Measurements from ENCODE around the gene GALNT17.
"Not testable (repeated sequence)": the region's sequence is repeated elsewhere in the genome, so short reads cannot be mapped to it uniquely, and the experiment has no call there.

Gene GALNT17

DNA sequence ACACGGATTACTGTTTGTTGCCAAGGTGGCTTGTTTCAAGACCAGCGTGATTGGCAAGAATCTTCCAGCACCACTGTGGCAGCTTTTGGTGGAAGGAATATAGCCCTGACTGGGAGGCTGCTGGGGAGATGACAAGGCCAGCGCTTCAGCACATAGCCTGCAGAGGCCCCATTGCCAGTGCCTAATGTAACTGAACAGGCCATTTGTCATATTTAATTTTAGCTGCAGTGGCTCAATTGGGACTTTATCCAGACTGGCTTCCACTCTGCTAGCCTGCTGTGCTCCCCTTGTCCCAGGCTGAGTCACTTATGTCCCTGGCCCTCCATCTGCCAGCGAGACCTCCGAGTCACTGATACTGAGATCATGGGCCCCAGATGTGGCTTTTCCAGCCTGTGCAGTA lies 483.1 kb downstream of the GALNT17 start:
- H3K4me1 Mint-ChIP-seq (ENCODE audit: low read depth), result no peaks in the 10 kb centered on the region
- no peaks in the 10 kb centered on the region for H3K27me3 Mint-ChIP-seq
- H3K27ac Mint-ChIP-seq, result no peak overlapping the region
- no peak for DNase-seq
- H3K4me3 Mint-ChIP-seq, result no peak overlapping the region
- peaks cover 10% of the 10 kb centered on the region for H3K9me3 Mint-ChIP-seq
- no peaks in the 10 kb centered on the region for H3K36me3 Mint-ChIP-seq (ENCODE audit: low read depth)

- peaks cover 9% of the 10 kb centered on the region for H3K9me3 Mint-ChIP-seq
- no peak for DNase-seq
Observed at GRCh38 chr7:71616217-71616616, 484.3 kb downstream of the GALNT17 start.

DNA sequence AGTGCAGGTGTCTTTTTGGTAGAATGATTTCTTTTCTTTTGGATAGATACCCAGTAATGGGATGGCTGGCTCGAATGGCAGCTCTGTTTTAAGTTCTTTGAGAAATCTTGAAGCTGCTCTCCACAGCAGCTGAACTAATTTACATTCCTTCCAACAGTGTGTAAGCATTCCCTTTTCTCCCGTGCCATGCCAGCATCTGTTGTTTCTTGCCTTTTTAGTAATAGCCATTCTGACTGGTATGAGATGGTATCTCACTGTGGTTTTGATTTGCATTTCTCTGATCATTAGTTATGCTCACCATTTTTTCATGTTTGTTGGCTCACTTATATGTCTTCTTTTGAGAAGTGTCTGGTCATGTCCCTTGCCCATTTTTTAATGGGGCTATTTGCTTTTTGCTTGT lies 486.3 kb downstream of the GALNT17 start:
- no peaks in the 10 kb centered on the region for H3K4me1 Mint-ChIP-seq (ENCODE audit: low read depth)
- H3K27ac Mint-ChIP-seq, result no peak overlapping the region
- no peak for DNase-seq
- H3K9me3 Mint-ChIP-seq, result peaks cover 8% of the 10 kb centered on the region
- H3K4me3 Mint-ChIP-seq, result no peak overlapping the region
- no peaks in the 10 kb centered on the region for H3K36me3 Mint-ChIP-seq (ENCODE audit: low read depth)
- no peaks in the 10 kb centered on the region for H3K27me3 Mint-ChIP-seq

More at GRCh38 chr7:71616217-71616616, 484.3 kb downstream of the GALNT17 start:
- no peaks in the 10 kb centered on the region for H3K4me1 Mint-ChIP-seq (ENCODE audit: low read depth)
- H3K27me3 Mint-ChIP-seq, result no peaks in the 10 kb centered on the region
- no peak overlapping the region for H3K4me3 Mint-ChIP-seq
- no peaks in the 10 kb centered on the region for H3K36me3 Mint-ChIP-seq (ENCODE audit: low read depth)
- H3K27ac Mint-ChIP-seq, result no peak overlapping the region

GRCh38 chr7:71625545-71625944 lies 493.6 kb downstream of the GALNT17 start:
- Mint-ChIP-seq H3K27ac (no peak overlapping the region), H3K4me1 (ENCODE audit: low read depth) (no peaks in the 10 kb centered on the region), H3K9me3 (peaks cover 5% of the 10 kb centered on the region), H3K4me3 (no peak overlapping the region), H3K27me3 (no peaks in the 10 kb centered on the region), H3K36me3 (ENCODE audit: low read depth) (no peaks in the 10 kb centered on the region)
- no peak for DNase-seq

DNA sequence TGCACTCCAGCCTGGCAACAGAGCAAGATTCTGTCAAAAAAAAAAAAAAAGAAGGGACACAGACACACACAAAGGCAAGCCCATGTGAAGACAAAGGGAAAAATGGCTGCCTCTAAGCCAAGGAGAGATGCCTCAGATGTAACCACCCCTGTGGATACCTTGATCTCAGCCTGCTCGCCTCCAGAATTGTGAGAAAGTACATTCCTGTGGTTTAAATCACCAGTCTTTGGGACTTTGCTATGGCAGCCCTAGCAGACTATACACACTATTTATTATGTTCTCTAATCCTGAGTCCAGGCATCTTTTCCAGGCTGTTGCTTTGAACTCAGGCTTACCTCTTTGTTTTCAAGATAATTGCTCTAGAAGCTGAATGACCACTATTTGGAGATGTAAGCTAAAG lies 494.3 kb downstream of the GALNT17 start:
- peaks cover 6% of the 10 kb centered on the region for H3K9me3 Mint-ChIP-seq
- H3K27ac Mint-ChIP-seq, result no peak overlapping the region

GRCh38 chr7:71627651-71628050 lies 495.7 kb downstream of the GALNT17 start:
- Mint-ChIP-seq H3K27me3 (no peaks in the 10 kb centered on the region), H3K36me3 (ENCODE audit: low read depth) (no peaks in the 10 kb centered on the region), H3K4me3 (no peak overlapping the region), H3K27ac (no peak overlapping the region), H3K4me1 (ENCODE audit: low read depth) (no peaks in the 10 kb centered on the region), H3K9me3 (peaks cover 8% of the 10 kb centered on the region)
- no peak for DNase-seq

More for the DNA sequence above, 494.3 kb downstream of the GALNT17 start:
- no peak for DNase-seq
- H3K4me3 Mint-ChIP-seq, result no peak overlapping the region
- no peaks in the 10 kb centered on the region for H3K4me1 Mint-ChIP-seq (ENCODE audit: low read depth)
- H3K27me3 Mint-ChIP-seq, result no peaks in the 10 kb centered on the region
- no peaks in the 10 kb centered on the region for H3K36me3 Mint-ChIP-seq (ENCODE audit: low read depth)

- Mint-ChIP-seq H3K36me3 (ENCODE audit: low read depth) (no peaks in the 10 kb centered on the region), H3K4me1 (ENCODE audit: low read depth) (no peaks in the 10 kb centered on the region), H3K4me3 (no peak overlapping the region), H3K27me3 (no peaks in the 10 kb centered on the region), H3K27ac (no peak overlapping the region), H3K9me3 (peaks cover 8% of the 10 kb centered on the region)
- no peak for DNase-seq
Observed at GRCh38 chr7:71630516-71630915, 498.6 kb downstream of the GALNT17 start.

DNA sequence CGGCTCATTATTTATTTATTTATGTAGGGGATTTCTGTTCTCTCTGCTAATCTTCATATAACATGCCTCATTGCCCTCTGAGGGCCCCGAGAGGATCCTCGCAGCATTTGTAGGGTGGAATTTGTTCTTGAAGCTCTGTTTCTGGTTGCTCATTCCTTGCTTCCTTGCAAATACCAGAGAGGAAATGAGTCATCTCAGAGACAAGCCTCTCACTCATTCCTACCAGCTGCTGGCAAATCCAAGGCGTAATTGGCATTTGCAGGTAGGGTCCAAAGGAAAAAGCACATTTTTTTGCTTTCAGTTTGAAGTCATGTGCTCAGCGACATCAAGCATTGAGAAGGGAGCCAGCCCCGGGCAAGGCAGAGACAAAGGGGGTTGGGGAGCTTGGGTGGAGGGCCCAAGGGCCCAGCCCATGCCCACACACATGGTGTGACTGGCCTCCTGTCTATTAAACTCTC lies 501.6 kb downstream of the GALNT17 start:
- Mint-ChIP-seq H3K27me3 (no peaks in the 10 kb centered on the region), H3K36me3 (ENCODE audit: low read depth) (no peaks in the 10 kb centered on the region), H3K9me3 (peaks cover 15% of the 10 kb centered on the region), H3K27ac (no peak overlapping the region), H3K4me3 (no peak overlapping the region), H3K4me1 (ENCODE audit: low read depth) (no peaks in the 10 kb centered on the region)
- DNase-seq, result no peak

- not testable (repeated sequence) for H3K27me3 Mint-ChIP-seq; DNase-seq; H3K4me1 Mint-ChIP-seq (ENCODE audit: low read depth); H3K36me3 Mint-ChIP-seq (ENCODE audit: low read depth); H3K27ac Mint-ChIP-seq; H3K4me3 Mint-ChIP-seq
- peaks cover 13% of the 10 kb centered on the region for H3K9me3 Mint-ChIP-seq
Observed at GRCh38 chr7:71635849-71636248, 503.9 kb downstream of the GALNT17 start.

- no peak overlapping the region for H3K27ac Mint-ChIP-seq
- peaks cover 13% of the 10 kb centered on the region for H3K9me3 Mint-ChIP-seq
- H3K27me3 Mint-ChIP-seq, result no peaks in the 10 kb centered on the region
- DNase-seq, result no peak
- H3K4me1 Mint-ChIP-seq (ENCODE audit: low read depth), result no peaks in the 10 kb centered on the region
- H3K36me3 Mint-ChIP-seq (ENCODE audit: low read depth), result no peaks in the 10 kb centered on the region
- no peak overlapping the region for H3K4me3 Mint-ChIP-seq
Observed at GRCh38 chr7:71636329-71636728, 504.4 kb downstream of the GALNT17 start.

DNA sequence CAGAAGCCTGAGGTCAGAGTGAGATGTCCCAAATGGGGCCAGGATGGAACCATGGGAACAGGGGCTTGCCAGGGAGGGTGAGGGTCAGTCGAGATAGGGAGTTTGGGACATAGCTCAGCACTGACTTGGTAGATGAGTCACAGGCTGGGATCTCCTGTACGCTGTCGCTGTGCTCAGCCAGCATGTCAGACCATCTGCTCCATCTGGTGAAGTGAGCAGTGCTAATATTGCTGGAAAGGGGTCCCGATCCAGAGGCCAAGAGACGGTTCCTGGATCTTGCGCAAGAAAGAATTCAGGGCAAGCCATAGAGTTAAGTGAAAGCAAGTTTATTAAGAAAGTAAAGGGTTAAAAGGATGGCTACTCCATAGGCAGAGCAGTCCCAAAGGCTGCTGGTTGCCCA lies 505.6 kb downstream of the GALNT17 start:
- Mint-ChIP-seq H3K9me3 (peaks cover 13% of the 10 kb centered on the region), H3K36me3 (ENCODE audit: low read depth) (no peaks in the 10 kb centered on the region), H3K4me1 (ENCODE audit: low read depth) (no peaks in the 10 kb centered on the region), H3K4me3 (no peak overlapping the region), H3K27me3 (no peaks in the 10 kb centered on the region), H3K27ac (no peak overlapping the region)
- DNase-seq, result no peak

- no peak overlapping the region for H3K27ac Mint-ChIP-seq
- DNase-seq, result no peak
- H3K4me3 Mint-ChIP-seq, result no peak overlapping the region
- H3K27me3 Mint-ChIP-seq, result no peaks in the 10 kb centered on the region
- peaks cover 13% of the 10 kb centered on the region for H3K9me3 Mint-ChIP-seq
- no peaks in the 10 kb centered on the region for H3K36me3 Mint-ChIP-seq (ENCODE audit: low read depth)
- H3K4me1 Mint-ChIP-seq (ENCODE audit: low read depth), result no peaks in the 10 kb centered on the region
Observed at GRCh38 chr7:71638108-71638507, 506.2 kb downstream of the GALNT17 start.

- DNase-seq, result no peak
- Mint-ChIP-seq H3K27me3 (no peaks in the 10 kb centered on the region), H3K27ac (no peak overlapping the region), H3K4me1 (ENCODE audit: low read depth) (no peaks in the 10 kb centered on the region), H3K9me3 (peaks cover 10% of the 10 kb centered on the region), H3K4me3 (no peak overlapping the region), H3K36me3 (ENCODE audit: low read depth) (no peaks in the 10 kb centered on the region)
Observed at GRCh38 chr7:71639382-71640085, 507.6 kb downstream of the GALNT17 start.

DNA sequence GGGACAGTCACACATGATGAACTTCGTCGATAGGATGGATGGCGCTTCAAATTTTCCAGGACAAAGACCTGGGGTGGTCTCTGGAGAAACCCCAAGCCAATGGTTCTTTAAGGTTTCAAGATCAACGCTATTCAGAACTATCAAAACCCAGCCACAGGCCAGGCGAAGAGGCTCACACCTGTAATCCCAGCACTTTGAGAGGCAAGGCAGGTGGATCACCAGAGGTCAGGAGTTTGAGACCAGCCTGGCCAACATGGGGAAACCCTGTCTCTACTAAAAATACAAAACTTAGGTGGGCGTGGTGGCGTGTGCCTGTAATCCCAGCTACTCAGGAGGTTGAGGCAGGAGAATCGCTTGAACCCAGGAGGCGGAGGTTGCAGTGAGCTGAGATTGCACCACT lies 511.1 kb downstream of the GALNT17 start:
- not testable (repeated sequence) for H3K4me1 Mint-ChIP-seq (ENCODE audit: low read depth); H3K36me3 Mint-ChIP-seq (ENCODE audit: low read depth); DNase-seq; H3K27ac Mint-ChIP-seq; H3K4me3 Mint-ChIP-seq; H3K27me3 Mint-ChIP-seq
- H3K9me3 Mint-ChIP-seq, result peaks cover 14% of the 10 kb centered on the region

DNA sequence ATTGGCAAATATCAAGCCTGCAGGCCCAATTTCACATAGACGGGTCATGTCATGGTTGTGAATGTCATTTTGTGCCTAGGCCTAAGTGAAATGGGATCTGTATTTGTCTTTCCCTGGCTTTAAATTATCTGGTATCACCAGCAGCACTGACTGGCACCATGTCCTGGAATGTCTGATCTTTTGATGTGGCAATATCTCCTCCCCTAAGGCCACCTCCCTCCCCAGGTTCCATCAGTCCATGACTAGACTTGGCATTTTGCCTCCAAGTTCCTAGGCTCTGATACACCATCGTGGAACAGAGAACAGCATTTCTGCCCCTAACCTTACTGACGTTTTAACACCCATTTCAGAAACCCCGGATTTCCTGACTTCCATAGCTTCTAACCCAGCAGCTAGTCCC lies 513.9 kb downstream of the GALNT17 start:
- H3K4me3 Mint-ChIP-seq, result no peak overlapping the region
- peaks cover 20% of the 10 kb centered on the region for H3K9me3 Mint-ChIP-seq
- no peak for DNase-seq
- H3K27ac Mint-ChIP-seq, result no peak overlapping the region
- H3K36me3 Mint-ChIP-seq (ENCODE audit: low read depth), result no peaks in the 10 kb centered on the region
- H3K4me1 Mint-ChIP-seq (ENCODE audit: low read depth), result no peaks in the 10 kb centered on the region
- no peaks in the 10 kb centered on the region for H3K27me3 Mint-ChIP-seq

DNA sequence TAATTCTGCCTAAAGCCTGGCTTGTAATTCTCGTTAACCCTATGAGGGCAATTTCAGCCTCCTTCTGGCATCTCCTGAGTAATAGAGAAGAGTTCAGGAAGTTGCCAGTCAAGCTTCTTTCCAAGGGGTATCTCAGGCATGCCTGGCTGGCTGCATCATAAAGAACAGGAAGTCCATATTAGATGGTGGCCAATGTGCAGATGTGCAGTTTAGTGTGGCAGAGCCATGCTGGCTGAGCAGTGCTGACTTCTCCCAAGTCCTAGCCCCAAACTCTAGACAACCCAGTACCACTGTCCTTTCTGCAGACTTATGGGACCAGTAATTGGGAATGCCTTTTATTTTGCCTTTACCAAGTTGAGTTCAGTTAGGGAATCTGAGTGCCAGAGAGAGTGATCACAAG lies 517.9 kb downstream of the GALNT17 start:
- Mint-ChIP-seq H3K27ac (no peak overlapping the region), H3K27me3 (no peaks in the 10 kb centered on the region), H3K9me3 (peaks cover 20% of the 10 kb centered on the region), H3K36me3 (ENCODE audit: low read depth) (no peaks in the 10 kb centered on the region), H3K4me3 (no peak overlapping the region), H3K4me1 (ENCODE audit: low read depth) (no peaks in the 10 kb centered on the region)
- no peak for DNase-seq

Measured in activated T-cell treated with anti-CD3 and anti-CD28 coated beads, Interleukin-2, amount 50 U/mL, for 24 hours (primary cell).